ENCODE data around the gene CALD1. TPM values are rescaled to one million over a fixed set of nuclear protein-coding genes. Genes with fewer than 3 reads are reported as not detected.

Gene CALD1
- total RNA-seq, 3 donors from 2014 or later: 252 to 335 (median 266) TPM

GRCh38 chr7:134770676-134771075, 8.8 kb upstream of the CALD1 start:
- no peaks in the 10 kb centered on the region for H3K36me3 ChIP-seq
- DNase-seq (ENCODE audit: low spot score in 2 of 2): no peak
- no peaks in the 10 kb centered on the region for H3K4me1 ChIP-seq
- no peaks in the 10 kb centered on the region for H3K9me3 ChIP-seq
- no peak overlapping the region for H3K27ac ChIP-seq
- intact Hi-C loops (cut with DNase I; ENCODE audit: low total_unique reads): no loop called here
- TF ChIP-seq POLR2AphosphoS5 (IDR thresholded peaks at IDR 0.05) (no peak), POLR2A (IDR thresholded peaks at IDR 0.05) (no peak), CTCF (IDR thresholded peaks at IDR 0.05) (no peak)
- H3K27me3 ChIP-seq: no peaks in the 10 kb centered on the region
- H3K4me3 ChIP-seq: no peak overlapping the region

GRCh38 chr7:134771111-134771510, 8.3 kb upstream of the CALD1 start:
- H3K36me3 ChIP-seq: no peaks in the 10 kb centered on the region

GRCh38 chr7:134771889-134772288, 7.5 kb upstream of the CALD1 start:
- no peak overlapping the region for H3K27ac ChIP-seq

More at GRCh38 chr7:134771111-134771510, 8.3 kb upstream of the CALD1 start:
- Histone ChIP-seq H3K9me3 (no peaks in the 10 kb centered on the region), H3K4me3 (no peak overlapping the region), H3K27ac (no peak overlapping the region), H3K4me1 (no peaks in the 10 kb centered on the region), H3K27me3 (no peaks in the 10 kb centered on the region)
- TF ChIP-seq POLR2A (IDR thresholded peaks at IDR 0.05): no peak
- TF ChIP-seq POLR2AphosphoS5 (IDR thresholded peaks at IDR 0.05): no peak
- TF ChIP-seq CTCF (IDR thresholded peaks at IDR 0.05): no peak
- intact Hi-C loops (cut with DNase I; ENCODE audit: low total_unique reads): no loop called here
- no peak for DNase-seq (ENCODE audit: low spot score in 2 of 2)

GRCh38 chr7:134772401-134772800, 7.0 kb upstream of the CALD1 start:
- Histone ChIP-seq H3K27me3 (no peaks in the 10 kb centered on the region), H3K4me1 (no peaks in the 10 kb centered on the region), H3K36me3 (no peaks in the 10 kb centered on the region), H3K27ac (no peak overlapping the region), H3K9me3 (no peaks in the 10 kb centered on the region), H3K4me3 (no peak overlapping the region)
- intact Hi-C loops (cut with DNase I; ENCODE audit: low total_unique reads): no loop called here
- TF ChIP-seq POLR2AphosphoS5 (IDR thresholded peaks at IDR 0.05) (no peak), CTCF (IDR thresholded peaks at IDR 0.05) (no peak), POLR2A (IDR thresholded peaks at IDR 0.05) (no peak)
- DNase-seq (ENCODE audit: low spot score in 2 of 2): no peak

More at GRCh38 chr7:134771889-134772288, 7.5 kb upstream of the CALD1 start:
- Histone ChIP-seq H3K4me1 (no peaks in the 10 kb centered on the region), H3K36me3 (no peaks in the 10 kb centered on the region), H3K4me3 (no peak overlapping the region), H3K9me3 (no peaks in the 10 kb centered on the region), H3K27me3 (no peaks in the 10 kb centered on the region)
- TF ChIP-seq CTCF (IDR thresholded peaks at IDR 0.05): no peak
- no peak for TF ChIP-seq POLR2A (IDR thresholded peaks at IDR 0.05)
- no peak for TF ChIP-seq POLR2AphosphoS5 (IDR thresholded peaks at IDR 0.05)
- intact Hi-C loops (cut with DNase I; ENCODE audit: low total_unique reads): no loop called here
- DNase-seq (ENCODE audit: low spot score in 2 of 2): no peak

GRCh38 chr7:134773164-134773563, 6.3 kb upstream of the CALD1 start:
- Histone ChIP-seq H3K4me1 (no peaks in the 10 kb centered on the region), H3K27ac (no peak overlapping the region), H3K27me3 (no peaks in the 10 kb centered on the region), H3K36me3 (no peaks in the 10 kb centered on the region), H3K9me3 (no peaks in the 10 kb centered on the region), H3K4me3 (no peak overlapping the region)
- TF ChIP-seq POLR2A (IDR thresholded peaks at IDR 0.05) (no peak), POLR2AphosphoS5 (IDR thresholded peaks at IDR 0.05) (no peak), CTCF (IDR thresholded peaks at IDR 0.05) (no peak)
- intact Hi-C loops (cut with DNase I; ENCODE audit: low total_unique reads): no loop called here
- DNase-seq (ENCODE audit: low spot score in 2 of 2): no peak
